CMK (cell line): ENCODE data around the gene ALAS1.

Experiments
- DNase-seq: peaks from one replicate; pipeline ENCODE4 v3.0.0-alpha.2; 2010; ENCODE audit warnings: low read depth

ALAS1 gene

DNA sequence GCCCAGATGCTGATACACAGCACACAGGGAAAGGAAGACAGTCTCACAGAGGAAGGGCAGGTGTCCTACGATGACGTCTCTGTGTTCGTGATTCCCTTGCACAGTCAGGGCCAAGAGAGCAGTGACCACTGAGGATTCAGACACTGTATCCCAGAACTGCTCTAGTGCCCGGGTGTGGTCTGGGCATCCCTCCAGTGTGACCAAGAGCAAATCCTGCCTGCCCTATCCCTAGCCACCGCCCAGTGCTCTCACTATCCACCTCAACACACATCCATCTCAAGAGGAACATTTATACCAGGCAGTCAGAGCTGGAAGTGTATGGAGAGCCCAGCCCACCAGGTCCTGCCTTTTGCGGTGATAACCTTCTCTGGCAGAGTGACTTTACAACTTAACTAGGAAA, 51.7 kb downstream of the ALAS1 start:
- DNase-seq = no peak

DNA sequence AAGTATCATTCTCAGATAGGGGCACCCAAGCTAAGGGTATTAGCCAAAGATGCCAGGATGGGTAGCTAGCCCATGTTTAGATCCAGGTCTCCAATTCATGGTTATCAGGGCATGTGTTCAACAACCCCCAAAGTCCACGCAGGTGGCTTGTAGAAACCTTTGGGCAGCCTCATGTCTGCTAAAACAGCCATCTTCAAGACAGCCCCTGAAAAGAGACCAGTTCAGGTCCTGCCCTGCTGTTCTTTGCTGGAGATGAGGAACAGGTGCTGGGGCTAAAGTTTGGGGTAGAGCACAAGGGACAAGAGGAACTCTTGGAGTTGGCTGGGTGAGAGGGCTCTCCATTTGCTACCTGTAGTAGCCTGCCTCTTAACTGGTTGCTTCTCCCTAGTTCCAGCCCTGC, 52.2 kb downstream of the ALAS1 start:
- DNase-seq = no peak

DNA sequence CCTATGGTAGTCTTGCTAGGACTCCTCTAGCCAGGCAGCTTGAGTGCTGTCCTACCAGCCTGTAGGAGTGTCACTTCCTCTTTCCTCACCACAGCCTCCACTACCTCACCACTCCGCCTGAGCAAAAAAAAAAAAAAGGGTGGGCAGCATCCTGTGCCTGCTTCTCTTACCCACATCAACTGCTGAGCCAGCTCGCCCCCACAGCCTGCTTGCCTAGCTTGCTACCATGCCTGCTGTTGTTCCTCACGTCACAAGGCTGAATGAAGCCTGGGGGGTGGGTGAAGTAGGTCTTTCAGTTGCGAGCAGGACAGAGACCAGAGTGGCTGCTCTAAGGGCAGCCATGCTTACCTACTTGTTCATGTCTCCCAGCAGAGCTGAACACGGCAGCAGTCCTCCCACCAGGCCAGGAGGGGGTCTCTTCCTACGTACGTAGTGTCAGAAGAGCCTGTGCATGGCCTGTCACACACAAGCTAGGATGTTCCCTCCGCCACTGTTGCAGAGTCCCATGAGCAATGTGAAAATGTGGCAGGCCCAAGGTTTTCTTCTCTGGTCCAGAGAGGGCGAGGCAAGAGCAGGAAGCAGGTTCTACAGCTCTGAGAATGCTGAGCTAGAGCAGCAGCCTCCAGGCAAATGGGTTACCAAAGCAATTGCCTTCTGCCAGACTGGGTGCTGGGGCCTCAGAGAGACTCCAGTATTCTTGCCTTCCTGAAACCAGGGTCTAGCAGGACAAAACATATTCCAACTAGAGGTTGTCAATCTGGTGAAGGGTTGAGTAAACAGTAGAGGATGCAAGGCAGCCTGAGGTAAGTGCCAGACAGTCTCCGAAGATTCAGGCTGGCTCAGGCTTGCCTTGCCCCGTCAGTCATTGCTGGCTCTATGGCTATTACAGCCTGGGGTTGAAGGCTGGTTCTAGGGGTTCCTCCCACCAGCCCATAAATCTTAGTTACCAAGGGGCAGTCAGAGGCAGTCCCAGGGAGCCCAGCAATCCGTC, 55.6 kb downstream of the ALAS1 start:
- DNase-seq = peak; percentile 83

DNA sequence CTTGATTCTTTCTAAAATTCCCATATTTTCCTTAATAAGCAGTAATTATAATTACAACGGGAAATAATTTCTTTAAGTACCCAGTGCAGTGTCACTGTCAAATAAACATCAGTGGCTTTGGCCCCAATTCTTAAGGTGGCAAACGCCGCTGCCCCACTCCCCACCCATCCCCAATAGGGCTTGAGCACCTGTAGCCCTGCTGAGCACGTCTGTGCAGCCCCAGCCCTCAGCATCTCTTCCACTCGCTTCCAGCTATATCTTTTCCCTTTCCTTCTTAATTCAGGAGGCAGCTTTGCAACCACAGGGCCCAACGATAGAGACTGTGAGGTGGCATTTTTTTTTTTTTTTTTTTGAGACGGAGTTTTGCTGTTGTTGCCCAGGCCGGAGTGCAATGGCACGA, 56.6 kb downstream of the ALAS1 start:
- DNase-seq = no peak

DNA sequence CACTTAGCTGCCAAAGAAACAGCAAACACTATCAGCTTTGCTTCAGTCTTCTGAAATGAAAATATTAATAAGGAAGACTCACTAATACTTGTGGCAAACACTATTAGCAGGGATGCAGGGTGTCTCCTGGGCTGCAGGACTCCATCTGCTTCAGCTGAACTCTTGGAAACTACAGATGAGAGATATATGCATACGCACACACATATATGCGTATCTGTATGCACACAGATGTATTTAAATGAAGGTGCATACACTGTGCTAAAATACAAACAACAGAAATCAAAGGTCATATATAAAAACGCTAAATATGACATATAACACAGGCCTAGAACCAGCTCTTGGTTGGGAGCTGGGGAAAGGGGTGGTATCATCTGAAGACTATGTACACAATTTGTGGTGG, 58.2 kb downstream of the ALAS1 start:
- DNase-seq = no peak

DNA sequence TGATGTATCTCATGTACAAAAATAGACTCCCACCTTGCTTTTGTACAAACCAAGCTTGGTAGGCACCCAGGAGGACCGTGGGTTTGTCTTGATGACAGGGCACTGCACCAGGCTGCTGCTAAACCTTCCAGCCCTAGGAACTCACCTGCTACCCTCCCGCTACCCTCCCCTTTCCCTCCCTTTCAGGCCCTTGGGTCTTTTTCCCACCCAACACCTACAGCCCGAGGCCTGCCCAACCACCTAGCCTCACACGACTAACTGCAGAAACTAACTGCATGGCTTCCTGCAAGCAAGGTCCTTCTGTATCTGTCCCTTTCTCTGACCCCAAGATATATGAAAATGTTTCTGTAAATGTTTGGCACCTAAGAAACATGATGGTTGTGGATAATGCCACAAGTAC, 58.7 kb downstream of the ALAS1 start:
- no peak for DNase-seq

DNA sequence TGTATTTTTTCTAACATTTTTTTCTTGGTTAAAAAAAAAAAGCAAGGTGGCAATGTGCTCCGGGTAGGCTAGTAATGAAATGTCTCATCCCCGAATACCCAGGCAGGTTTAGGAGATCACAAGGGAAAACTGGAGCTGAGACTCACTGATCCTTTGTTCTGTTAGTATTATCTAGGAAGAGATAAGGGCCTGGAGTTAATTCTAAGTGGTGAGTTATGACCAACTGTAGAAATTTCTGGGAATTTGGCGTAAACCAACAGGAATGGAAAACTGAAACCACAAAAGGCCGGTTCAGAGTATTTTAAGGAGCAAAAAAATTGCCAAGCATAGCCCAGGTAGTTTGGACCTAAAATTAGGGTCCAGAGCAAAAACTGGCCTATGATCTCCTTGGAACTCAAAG, 60.0 kb downstream of the ALAS1 start:
- no peak for DNase-seq

DNA sequence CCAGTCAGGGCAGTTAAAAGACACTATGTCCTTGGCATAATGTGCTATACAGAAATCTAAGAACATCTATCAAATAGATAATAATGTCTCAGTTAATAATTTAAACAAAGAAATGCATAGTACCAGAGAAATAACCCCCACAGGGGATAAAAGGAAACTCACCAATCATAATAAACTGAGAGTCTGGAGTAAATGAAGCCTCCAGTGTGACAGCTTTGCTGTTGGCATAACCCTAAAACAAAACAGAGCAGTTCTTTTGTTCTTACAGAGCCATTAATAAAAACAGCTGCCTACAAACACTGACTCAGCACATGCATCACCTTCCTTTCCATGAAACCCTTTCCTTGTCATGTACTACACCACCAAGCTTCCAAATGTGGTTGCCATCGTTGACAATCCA, 61.1 kb downstream of the ALAS1 start:
- no peak for DNase-seq

DNA sequence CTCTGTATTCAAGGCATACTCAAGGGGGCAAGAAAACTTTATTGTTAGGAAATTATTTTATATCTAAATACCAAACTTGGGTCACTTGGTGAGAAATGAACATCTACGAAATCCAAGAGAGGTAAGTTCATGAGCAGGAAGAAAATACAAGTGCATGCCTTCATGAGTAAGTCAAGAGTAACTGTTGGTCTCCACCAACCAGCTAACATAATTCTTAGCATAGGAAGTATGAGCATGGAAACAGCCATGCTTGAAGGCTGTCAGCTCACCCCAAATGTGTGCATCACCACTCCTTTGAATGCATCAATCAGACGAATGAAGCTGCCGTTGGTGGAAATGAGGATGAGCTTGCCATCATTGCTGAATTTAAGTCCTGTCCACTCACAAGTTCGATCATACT, 61.5 kb downstream of the ALAS1 start:
- DNase-seq = no peak

DNA sequence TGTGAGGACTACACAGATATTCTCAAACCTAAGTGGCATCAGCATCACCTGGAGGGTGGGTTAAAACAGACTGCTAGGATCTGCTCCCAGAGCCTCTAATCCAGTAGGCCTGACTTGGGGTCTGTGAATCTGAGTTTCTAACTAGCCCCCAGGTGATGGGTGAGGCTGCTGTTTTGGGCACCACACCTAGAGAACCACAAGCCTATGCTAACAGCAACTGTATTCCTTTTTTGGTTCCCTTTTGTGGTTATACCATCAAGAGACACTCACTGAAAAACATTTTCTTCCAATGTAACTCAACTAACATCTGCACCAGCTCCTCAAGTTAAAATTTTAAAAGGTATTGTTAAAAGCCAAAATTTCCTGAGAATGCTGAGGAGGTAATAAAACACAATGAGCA, 64.5 kb downstream of the ALAS1 start:
- no peak for DNase-seq
